OCI-LY3 (cell line): ENCODE measurements around the gene BAZ2B.

Source experiments
- H2AFZ ChIP-seq: fragments of 200-600, 300-600 bp; shearing (Covaris generic); 2 replicates; pipeline ENCODE4 v1.6.0; 2014; ENCODE audit warnings: antibody characterized with exemption, low read depth, low read length
- H3K27ac ChIP-seq: fragments of 200-600, 300-600 bp; sonication (generic); 2 replicates; pipeline ENCODE4 v1.5.1; 2014; ENCODE audit warnings: mild to moderate bottlenecking, low read length, moderate library complexity, mixed read lengths
- H3K27me3 ChIP-seq: fragments of 200-600, 300-600 bp; sonication (generic); 2 replicates; pipeline ENCODE4 v1.6.1; 2014; ENCODE audit warnings: low read depth, low read length, mixed read lengths
- H3K36me3 ChIP-seq: fragments of 200-600, 300-600 bp; sonication (generic); replicated peaks from 2 replicates; pipeline ENCODE3; 2014; ENCODE audit warnings: low read depth, low read length, mixed read lengths
- H3K4me1 ChIP-seq: fragments of 300-600, 200-600 bp; sonication (generic); 2 replicates; pipeline ENCODE4 v1.6.1; 2014; ENCODE audit warnings: low read length, mixed read lengths
- H3K4me2 ChIP-seq: fragments of 200-600, 300-600 bp; sonication (generic); 2 replicates; pipeline ENCODE4 v1.6.1; 2014; ENCODE audit warnings: low read length, mixed read lengths
- H3K4me3 ChIP-seq: fragments of 300-600, 200-600 bp; sonication (generic); 2 replicates; pipeline ENCODE4 v1.5.1; 2014; ENCODE audit warnings: antibody characterized with exemption, mild to moderate bottlenecking, low read length, moderate library complexity
- H3K79me2 ChIP-seq: fragments of 300-600, 200-600 bp; shearing (Covaris generic); 2 replicates; pipeline ENCODE4 v1.6.1; 2014; ENCODE audit warnings: mild to moderate bottlenecking, low read length, mixed read lengths
- H3K9ac ChIP-seq: fragments of 300-600, 200-600 bp; shearing (Covaris generic); 2 replicates; pipeline ENCODE4 v1.6.0; 2014; ENCODE audit warnings: mild to moderate bottlenecking, low read length, moderate library complexity
- H3K9me3 ChIP-seq: fragments of 200-600, 300-600 bp; shearing (Covaris generic); 2 replicates; pipeline ENCODE4 v1.6.1; 2014; ENCODE audit warnings: low read length, mixed read lengths; ENCODE audit not compliant: insufficient read depth
- H4K20me1 ChIP-seq: fragments of 200-600, 300-600 bp; sonication (generic); 2 replicates; pipeline ENCODE4 v1.6.1; 2016; ENCODE audit warnings: low read length, mixed read lengths; ENCODE audit not compliant: insufficient read depth
- EZH2phosphoT487 ChIP-seq: fragments of 200-600 bp; shearing (Covaris generic); IDR thresholded peaks from 2 replicates; pipeline ENCODE4 v1.6.1; 2018; ENCODE audit warnings: antibody characterized with exemption, mixed run types, low read depth
- TF ChIP-seq, protein P1 (sequence below): fragments of 200-600, 300-600 bp; sonication (generic); IDR thresholded peaks from 2 replicates; pipeline ENCODE4 v1.5.1; 2014; ENCODE audit warnings: antibody characterized with exemption, low read length, low read depth

BAZ2B gene

DNA sequence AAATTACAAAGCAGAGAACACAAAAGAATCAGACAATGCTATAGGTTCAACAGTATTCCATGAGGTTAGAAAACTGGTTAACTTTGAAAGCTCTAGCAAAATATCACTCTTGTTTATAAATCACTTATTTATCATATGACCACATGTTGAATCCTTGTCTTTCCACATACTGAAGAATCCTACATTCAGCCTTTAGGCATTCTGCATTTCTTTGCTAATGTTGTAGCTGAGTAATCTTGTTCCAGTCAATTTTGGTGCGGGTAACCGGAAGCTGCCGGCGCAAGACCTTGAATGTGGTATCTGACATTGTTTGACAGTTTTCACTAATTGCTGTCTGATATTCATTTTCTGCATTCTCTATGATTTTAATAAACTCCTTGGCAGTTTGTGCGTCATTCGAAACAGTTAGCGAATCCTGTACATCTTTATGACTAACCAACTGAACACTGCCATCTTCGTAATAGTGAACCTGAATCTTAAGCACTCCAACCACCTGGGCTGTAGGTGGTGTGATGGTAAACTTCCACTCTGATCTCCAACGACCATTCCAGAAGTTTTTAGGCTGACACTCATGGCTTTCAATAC is 154.1 kb downstream of the BAZ2B start:
- TF ChIP-seq EZH2phosphoT487, result no peak
- TF ChIP-seq, protein P1, sequence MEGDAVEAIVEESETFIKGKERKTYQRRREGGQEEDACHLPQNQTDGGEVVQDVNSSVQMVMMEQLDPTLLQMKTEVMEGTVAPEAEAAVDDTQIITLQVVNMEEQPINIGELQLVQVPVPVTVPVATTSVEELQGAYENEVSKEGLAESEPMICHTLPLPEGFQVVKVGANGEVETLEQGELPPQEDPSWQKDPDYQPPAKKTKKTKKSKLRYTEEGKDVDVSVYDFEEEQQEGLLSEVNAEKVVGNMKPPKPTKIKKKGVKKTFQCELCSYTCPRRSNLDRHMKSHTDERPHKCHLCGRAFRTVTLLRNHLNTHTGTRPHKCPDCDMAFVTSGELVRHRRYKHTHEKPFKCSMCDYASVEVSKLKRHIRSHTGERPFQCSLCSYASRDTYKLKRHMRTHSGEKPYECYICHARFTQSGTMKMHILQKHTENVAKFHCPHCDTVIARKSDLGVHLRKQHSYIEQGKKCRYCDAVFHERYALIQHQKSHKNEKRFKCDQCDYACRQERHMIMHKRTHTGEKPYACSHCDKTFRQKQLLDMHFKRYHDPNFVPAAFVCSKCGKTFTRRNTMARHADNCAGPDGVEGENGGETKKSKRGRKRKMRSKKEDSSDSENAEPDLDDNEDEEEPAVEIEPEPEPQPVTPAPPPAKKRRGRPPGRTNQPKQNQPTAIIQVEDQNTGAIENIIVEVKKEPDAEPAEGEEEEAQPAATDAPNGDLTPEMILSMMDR, result no peak
- 0 out of 2 replicates have a peak, but pooled peaks cover under 1% of the 10 kb centered on the region for H3K4me1 ChIP-seq
- no peaks in the 10 kb centered on the region for H3K9me3 ChIP-seq
- H3K79me2 ChIP-seq, result no peaks in the 10 kb centered on the region
- no peaks in the 10 kb centered on the region for H3K27me3 ChIP-seq
- H2AFZ ChIP-seq, result no peak overlapping the region
- H4K20me1 ChIP-seq, result no peaks in the 10 kb centered on the region
- H3K36me3 ChIP-seq, result no peaks in the 10 kb centered on the region
- no peak overlapping the region for H3K27ac ChIP-seq
- no peak overlapping the region for H3K4me3 ChIP-seq
- no peak overlapping the region for H3K4me2 ChIP-seq
- no peak overlapping the region for H3K9ac ChIP-seq

DNA sequence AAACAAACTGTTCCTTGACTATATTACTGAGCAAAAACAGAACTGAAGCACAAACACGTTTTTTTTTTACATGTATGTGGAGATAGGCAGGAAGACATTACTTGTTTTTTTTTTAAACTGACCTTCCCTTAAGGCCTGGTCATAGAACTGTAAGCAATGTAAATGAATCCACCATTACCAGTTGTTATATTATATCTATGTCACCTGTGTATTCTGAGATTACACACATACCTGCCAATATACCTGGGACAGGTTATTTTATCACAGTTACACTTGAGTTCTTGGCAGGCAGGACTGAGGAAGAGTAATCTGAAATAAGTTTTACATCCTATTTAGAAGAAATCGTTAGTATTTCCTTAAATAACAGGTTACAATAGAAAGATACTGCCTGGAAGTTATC is 155.3 kb downstream of the BAZ2B start:
- Histone ChIP-seq H3K4me1 (peaks cover 10% of the 10 kb centered on the region), H3K9ac (no peak overlapping the region), H2AFZ (no peak overlapping the region), H3K27me3 (no peaks in the 10 kb centered on the region), H3K9me3 (no peaks in the 10 kb centered on the region), H3K36me3 (no peaks in the 10 kb centered on the region), H3K4me3 (no peak overlapping the region), H3K4me2 (no peak overlapping the region), H3K79me2 (no peaks in the 10 kb centered on the region), H3K27ac (no peak overlapping the region), H4K20me1 (no peaks in the 10 kb centered on the region)
- TF ChIP-seq, protein P1, result no peak
- TF ChIP-seq EZH2phosphoT487, result no peak

DNA sequence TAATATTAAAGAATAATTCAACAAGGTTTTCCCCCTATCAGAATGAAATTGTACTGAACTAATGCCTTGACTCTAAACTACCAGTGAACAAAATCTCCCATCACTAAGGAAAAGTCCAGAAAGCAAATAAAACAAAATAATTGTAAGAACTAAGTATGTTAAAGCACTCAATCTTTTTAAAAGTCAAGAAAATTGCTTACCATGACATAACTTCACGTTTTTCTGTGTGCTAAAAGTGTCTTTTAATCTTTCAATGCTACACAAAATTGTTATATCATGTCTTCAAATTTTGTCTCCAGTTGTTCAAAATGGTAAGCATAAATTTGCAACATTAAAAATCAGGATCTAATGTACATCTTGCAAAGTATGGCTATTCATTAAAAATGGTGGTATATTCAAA is 156.1 kb downstream of the BAZ2B start:
- H3K27ac ChIP-seq, result no peak overlapping the region
- no peak overlapping the region for H3K4me3 ChIP-seq
- H3K9me3 ChIP-seq, result no peaks in the 10 kb centered on the region
- no peak for TF ChIP-seq EZH2phosphoT487
- TF ChIP-seq, protein P1, result no peak
- no peaks in the 10 kb centered on the region for H4K20me1 ChIP-seq
- H3K9ac ChIP-seq, result no peak overlapping the region
- H2AFZ ChIP-seq, result no peak overlapping the region
- no peaks in the 10 kb centered on the region for H3K36me3 ChIP-seq
- H3K4me2 ChIP-seq, result no peak overlapping the region
- no peaks in the 10 kb centered on the region for H3K79me2 ChIP-seq
- H3K4me1 ChIP-seq, result peaks cover 10% of the 10 kb centered on the region
- no peaks in the 10 kb centered on the region for H3K27me3 ChIP-seq

DNA sequence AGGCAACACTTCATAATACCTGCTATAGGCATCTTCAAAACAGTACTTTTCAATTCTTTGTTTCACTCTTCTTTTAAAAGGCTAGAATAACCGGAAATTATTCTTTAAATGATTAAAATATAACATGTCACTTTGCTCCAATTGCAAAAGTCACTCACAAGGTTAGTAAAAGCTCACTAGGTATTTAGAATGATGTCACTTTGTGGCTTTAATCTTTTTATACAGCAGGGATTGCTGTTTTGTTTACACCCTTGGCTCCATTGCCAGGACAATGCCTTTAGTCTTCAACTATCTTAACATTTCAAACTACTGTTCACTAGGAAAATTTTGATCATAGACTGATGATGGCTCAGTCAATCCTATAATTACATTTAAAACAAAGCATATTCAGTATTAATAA is 157.1 kb downstream of the BAZ2B start:
- H3K27ac ChIP-seq, result no peak overlapping the region
- H3K4me2 ChIP-seq, result no peak overlapping the region
- no peaks in the 10 kb centered on the region for H3K27me3 ChIP-seq
- no peaks in the 10 kb centered on the region for H3K79me2 ChIP-seq
- no peaks in the 10 kb centered on the region for H4K20me1 ChIP-seq
- H3K4me1 ChIP-seq, result peaks cover 10% of the 10 kb centered on the region
- TF ChIP-seq EZH2phosphoT487, result no peak
- TF ChIP-seq, protein P1, result no peak
- H3K9ac ChIP-seq, result no peak overlapping the region
- no peak overlapping the region for H2AFZ ChIP-seq
- no peaks in the 10 kb centered on the region for H3K36me3 ChIP-seq
- H3K4me3 ChIP-seq, result no peak overlapping the region
- H3K9me3 ChIP-seq, result no peaks in the 10 kb centered on the region
